Tibial artery (tissue), 4 donors: Measurements from ENCODE around the gene SRGAP1.
"Not testable (repeated sequence)": the region's sequence is repeated elsewhere in the genome, so short reads cannot be mapped to it uniquely, and the experiment has no call there.

Experiments used
- DNase-seq, 2 donors: peaks; one replicate each; pipeline ENCODE4 v3.0.0-alpha.2; 2019
- H3K27ac ChIP-seq, 2 donors: fragments of 200-600 bp; sonication (generic) in 1 of 2; 1 replicate in 1 of 2; 2 replicates in 1 of 2; pipeline ENCODE4 v1.5.1; 2018 to 2019; ENCODE audit warnings: mild to moderate bottlenecking in 1 of 2
- H3K27me3 ChIP-seq, 2 donors: fragments of 200-600 bp; sonication (generic) in 1 of 2; one replicate each; pipeline versions ENCODE4 v1.5.1 to v1.6.0; 2016 to 2019
- H3K36me3 ChIP-seq, 3 donors: fragments of 200-600 bp; sonication (generic) in 2 of 3; one replicate each; pipeline ENCODE4 v1.5.1; 2016 to 2019; ENCODE audit warnings: mild to moderate bottlenecking in 2 of 3
- H3K4me1 ChIP-seq, 4 donors: fragments of 200-600 bp; sonication (generic) in 2 of 4; 1 replicate in 3 of 4; 2 replicates in 1 of 4; pipeline ENCODE4 v1.5.1; 2016 to 2019
- H3K4me3 ChIP-seq, 2 donors: fragments of 200-600 bp; sonication (generic) in 1 of 2; 1 replicate in 1 of 2; 2 replicates in 1 of 2; pipeline ENCODE4 v1.5.1; 2018 to 2019; ENCODE audit warnings: mild to moderate bottlenecking in 2 of 2
- H3K9me3 ChIP-seq, 3 donors: fragments of 200-600 bp; sonication (generic) in 1 of 3; one replicate each; pipeline ENCODE4 v1.5.1; 2016 to 2019
- intact Hi-C: fragments of 100-400 bp; cut with DNase I; formaldehyde crosslinking; loops from one replicate; pipeline ENCODE4 v1.15.0; 2023; ENCODE audit warnings: low total_unique reads
- TF ChIP-seq, protein P1 (sequence below), 2 experiments: fragments of 200-600 bp in 1 of 2; fragments of 450-650 bp in 1 of 2; IDR thresholded peaks; one replicate each; pipeline ENCODE4 v1.5.1; 2017 to 2019; ENCODE audit warnings: antibody characterized with exemption in 2 of 2, mild to moderate bottlenecking in 1 of 2, moderate library complexity in 1 of 2

The SRGAP1 gene

DNA sequence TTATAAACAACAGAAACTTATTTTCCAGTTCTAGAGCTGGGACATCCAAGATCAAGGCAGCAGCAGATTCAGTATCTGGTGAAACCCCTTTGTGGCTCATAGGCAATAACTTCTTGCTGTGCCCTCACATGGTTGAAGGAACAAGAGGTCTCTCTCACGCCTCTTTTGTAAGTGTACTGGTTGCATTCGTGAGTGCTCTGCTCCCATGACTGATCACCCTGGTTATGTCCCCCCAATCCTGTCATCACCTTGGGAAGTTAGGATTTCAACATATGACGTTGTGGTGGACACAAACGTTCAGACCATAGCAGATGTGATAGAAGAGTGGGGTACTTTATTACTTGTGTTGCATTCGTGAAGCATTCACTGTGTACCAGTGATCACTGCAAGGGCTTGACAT, 184.0 kb downstream of the SRGAP1 start:
- TF ChIP-seq, protein P1, sequence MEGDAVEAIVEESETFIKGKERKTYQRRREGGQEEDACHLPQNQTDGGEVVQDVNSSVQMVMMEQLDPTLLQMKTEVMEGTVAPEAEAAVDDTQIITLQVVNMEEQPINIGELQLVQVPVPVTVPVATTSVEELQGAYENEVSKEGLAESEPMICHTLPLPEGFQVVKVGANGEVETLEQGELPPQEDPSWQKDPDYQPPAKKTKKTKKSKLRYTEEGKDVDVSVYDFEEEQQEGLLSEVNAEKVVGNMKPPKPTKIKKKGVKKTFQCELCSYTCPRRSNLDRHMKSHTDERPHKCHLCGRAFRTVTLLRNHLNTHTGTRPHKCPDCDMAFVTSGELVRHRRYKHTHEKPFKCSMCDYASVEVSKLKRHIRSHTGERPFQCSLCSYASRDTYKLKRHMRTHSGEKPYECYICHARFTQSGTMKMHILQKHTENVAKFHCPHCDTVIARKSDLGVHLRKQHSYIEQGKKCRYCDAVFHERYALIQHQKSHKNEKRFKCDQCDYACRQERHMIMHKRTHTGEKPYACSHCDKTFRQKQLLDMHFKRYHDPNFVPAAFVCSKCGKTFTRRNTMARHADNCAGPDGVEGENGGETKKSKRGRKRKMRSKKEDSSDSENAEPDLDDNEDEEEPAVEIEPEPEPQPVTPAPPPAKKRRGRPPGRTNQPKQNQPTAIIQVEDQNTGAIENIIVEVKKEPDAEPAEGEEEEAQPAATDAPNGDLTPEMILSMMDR (IDR thresholded peaks at IDR 0.05), result no peak
- no peaks in the 10 kb centered on the region for H3K27me3 ChIP-seq
- no peak for DNase-seq
- intact Hi-C loops, result no loop called here
- no peaks in the 10 kb centered on the region for H3K9me3 ChIP-seq
- no peak overlapping the region for H3K4me3 ChIP-seq
- no peaks in the 10 kb centered on the region for H3K36me3 ChIP-seq
- peaks cover 0 to 11% (median 2%) of the 10 kb centered on the region in 4 donors for H3K4me1 ChIP-seq
- no peak overlapping the region for H3K27ac ChIP-seq

DNA sequence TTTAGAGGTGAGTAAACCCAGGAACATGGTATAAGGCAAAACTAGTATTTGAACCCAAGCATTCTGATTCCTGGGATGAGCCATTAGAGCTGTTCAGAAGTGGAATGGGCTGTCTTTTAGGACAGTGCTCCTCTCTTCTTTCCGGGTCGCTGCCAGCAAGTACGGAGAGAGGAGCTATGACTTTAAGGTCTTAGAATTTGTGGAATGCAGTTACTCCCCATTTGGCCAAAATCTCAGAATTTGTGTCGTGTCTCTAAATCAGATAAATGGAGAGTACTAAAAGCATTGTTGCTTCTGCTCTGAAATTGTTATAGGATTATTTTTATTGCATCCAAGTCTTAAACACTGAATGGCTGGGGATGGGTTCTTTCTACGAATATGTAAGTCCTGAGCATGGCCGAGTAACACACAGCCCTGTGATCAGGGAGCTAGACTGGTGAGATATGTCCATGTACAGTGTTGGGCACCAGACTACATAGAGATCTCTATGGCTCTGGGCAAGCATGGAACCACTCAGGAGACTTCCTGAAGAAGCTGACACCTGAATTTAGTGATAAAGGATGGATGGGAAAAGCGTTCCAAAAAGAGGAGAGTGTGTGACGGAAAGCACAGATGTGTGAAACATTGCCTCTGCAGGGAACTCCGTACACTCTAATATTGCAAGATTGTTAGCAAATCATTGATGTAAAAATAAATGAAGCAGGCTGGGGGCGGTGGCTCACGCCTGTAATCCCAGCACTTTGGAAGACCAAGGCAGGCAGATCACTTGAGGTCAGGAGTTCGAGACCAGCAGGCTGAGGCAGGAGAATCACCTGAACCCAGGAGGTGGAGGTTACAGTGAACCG, 184.7 kb downstream of the SRGAP1 start:
- H3K9me3 ChIP-seq, result no peaks in the 10 kb centered on the region
- no peak overlapping the region for H3K4me3 ChIP-seq
- no peaks in the 10 kb centered on the region for H3K36me3 ChIP-seq
- no peak overlapping the region for H3K27ac ChIP-seq
- intact Hi-C loops, result no loop called here
- TF ChIP-seq, protein P1 (IDR thresholded peaks at IDR 0.05), result no peak
- H3K27me3 ChIP-seq, result no peaks in the 10 kb centered on the region
- no peak for DNase-seq
- H3K4me1 ChIP-seq, result peaks cover 0 to 11% (median 2%) of the 10 kb centered on the region in 4 donors

DNA sequence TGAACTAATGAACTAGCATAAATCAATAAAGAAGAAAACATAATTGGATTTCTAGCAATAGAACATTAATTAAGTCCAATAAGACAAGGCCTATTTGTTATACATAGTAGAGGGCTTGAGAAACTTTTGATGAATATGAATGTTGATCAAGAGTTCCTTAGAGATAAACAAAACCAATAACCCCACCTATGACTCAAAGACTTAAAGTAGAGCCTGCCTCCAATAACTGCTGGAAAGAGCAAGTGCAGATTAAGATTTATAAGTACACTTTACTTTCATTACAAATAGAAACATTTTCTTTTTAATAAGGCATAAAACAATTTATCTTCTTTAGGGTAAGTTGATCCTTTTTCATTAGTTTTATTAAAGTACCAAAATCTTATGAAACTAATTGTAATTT, 185.7 kb downstream of the SRGAP1 start:
- Histone ChIP-seq H3K27me3 (no peaks in the 10 kb centered on the region), H3K27ac (no peak overlapping the region), H3K36me3 (no peaks in the 10 kb centered on the region), H3K4me1 (peaks cover 0 to 11% (median 2%) of the 10 kb centered on the region in 4 donors), H3K4me3 (no peak overlapping the region), H3K9me3 (no peaks in the 10 kb centered on the region)
- DNase-seq, result no peak
- TF ChIP-seq, protein P1 (IDR thresholded peaks at IDR 0.05), result no peak
- intact Hi-C loops, result no loop called here

DNA sequence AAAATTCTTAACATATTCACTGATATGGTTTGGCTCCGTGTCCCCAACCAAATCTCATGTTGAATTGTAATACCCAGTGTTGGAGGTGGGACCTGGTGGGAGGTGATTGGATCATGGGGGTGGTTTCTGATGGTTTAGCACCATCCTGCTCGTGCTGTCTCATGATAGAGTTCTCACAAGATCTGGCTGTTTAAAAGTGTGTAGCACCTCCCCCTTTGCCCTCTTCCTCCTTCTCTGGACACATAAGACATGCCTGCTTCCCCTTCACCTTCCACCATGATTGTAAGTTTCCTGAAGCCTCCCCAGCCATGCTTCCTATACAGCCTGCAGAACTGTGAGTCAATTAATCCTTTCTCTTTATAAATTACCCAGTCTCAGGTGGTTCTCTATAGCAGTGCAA, 189.6 kb downstream of the SRGAP1 start:
- H3K4me1 ChIP-seq, H3K27me3 ChIP-seq, intact Hi-C loops, DNase-seq, H3K36me3 ChIP-seq, H3K4me3 ChIP-seq, H3K27ac ChIP-seq, H3K9me3 ChIP-seq: not testable (repeated sequence)

DNA sequence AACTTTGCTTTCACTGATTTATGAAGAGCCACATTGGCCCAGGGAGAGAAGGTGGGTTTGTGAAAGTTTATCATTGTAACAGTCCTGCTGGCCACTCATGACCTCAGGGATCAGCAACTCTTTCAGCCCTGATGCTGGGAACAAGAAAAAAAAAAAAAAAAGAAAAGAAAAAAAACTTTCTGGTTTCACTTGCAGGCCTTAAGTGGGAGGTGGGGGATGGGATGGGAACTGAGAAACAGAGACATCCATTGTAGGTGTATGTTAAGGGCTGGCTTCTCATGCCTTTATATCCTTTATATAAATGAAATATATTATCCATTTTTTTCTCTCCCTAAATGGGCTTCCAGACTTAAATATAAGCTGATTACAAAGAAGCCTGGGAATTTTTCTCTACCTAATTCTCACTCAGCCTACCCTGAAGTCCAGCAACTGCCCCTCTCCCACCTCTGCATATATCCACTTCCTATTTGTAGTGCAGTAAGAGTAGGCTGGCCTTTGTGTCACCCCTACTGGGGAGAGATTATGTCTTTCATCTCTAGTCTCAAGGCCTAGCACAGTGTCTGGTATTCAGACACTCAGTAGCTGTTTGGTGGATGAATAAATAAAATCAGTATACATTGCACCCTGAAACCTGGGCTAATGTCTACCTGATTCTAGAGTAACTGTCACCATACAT, 190.5 kb downstream of the SRGAP1 start:
- H3K9me3 ChIP-seq, result no peaks in the 10 kb centered on the region
- TF ChIP-seq, protein P1 (IDR thresholded peaks at IDR 0.05), result no peak
- peaks cover 0 to 6% (median 0%) of the 10 kb centered on the region in 4 donors for H3K4me1 ChIP-seq
- no peak overlapping the region for H3K27ac ChIP-seq
- intact Hi-C loops, result no loop called here
- H3K36me3 ChIP-seq, result no peaks in the 10 kb centered on the region
- no peaks in the 10 kb centered on the region for H3K27me3 ChIP-seq
- DNase-seq, result no peak
- H3K4me3 ChIP-seq, result no peak overlapping the region

DNA sequence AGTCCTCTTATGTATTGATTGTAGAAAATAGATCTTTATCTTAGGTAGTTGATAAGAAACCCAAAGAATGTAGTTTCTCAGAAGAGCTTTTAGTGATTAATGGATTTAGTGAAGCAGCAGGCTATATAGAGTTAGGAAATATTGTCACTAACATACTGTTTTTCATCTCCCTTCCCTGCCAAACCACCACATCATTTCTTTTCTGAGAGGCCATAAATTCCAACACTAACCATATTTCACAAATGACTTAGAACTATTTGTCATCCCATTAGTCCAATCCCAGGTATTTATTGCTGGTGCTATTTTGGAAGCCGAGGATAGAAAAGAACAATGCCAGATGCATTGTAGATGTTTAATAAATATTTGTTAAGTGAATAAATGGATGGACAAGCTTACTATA, 191.9 kb downstream of the SRGAP1 start:
- intact Hi-C loops, result no loop called here
- TF ChIP-seq, protein P1 (IDR thresholded peaks at IDR 0.05), result no peak

More for the DNA sequence above, 191.9 kb downstream of the SRGAP1 start:
- Histone ChIP-seq H3K27ac (no peak overlapping the region), H3K9me3 (no peaks in the 10 kb centered on the region), H3K4me3 (no peak overlapping the region), H3K27me3 (no peaks in the 10 kb centered on the region), H3K36me3 (no peaks in the 10 kb centered on the region), H3K4me1 (peaks cover 0 to 6% (median 0%) of the 10 kb centered on the region in 4 donors)
- no peak for DNase-seq
